HL-60 (cell line): Measurements from ENCODE around the gene UBE2E3.

Experiments used
- DNase-seq, 2 experiments: peaks; one replicate each; pipeline ENCODE4 v3.0.0-alpha.2; 2010 to 2020; ENCODE audit warnings: low read depth in 1 of 2, low spot score in 1 of 2
- H3K27ac ChIP-seq: fragments of 250-450 bp; sonication (Bioruptor Pico); replicated peaks from 2 replicates; pipeline ENCODE4 v1.5.1; 2020; ENCODE audit warnings: mild to moderate bottlenecking, moderate library complexity
- H3K27me3 ChIP-seq: fragments of 250-450 bp; sonication (Bioruptor Pico); 2 replicates; pipeline ENCODE4 v1.5.1; 2021; ENCODE audit warnings: mild to moderate bottlenecking, moderate library complexity; ENCODE audit not compliant: insufficient read depth, poor library complexity, severe bottlenecking
- H3K4me3 ChIP-seq: replicated peaks from 2 replicates; pipeline ENCODE4 v1.5.1; 2011; ENCODE audit warnings: mild to moderate bottlenecking, control low read depth, low read length; ENCODE audit not compliant: insufficient read depth
- GABPA ChIP-seq: IDR thresholded peaks from 2 replicates; pipeline ENCODE4 v1.6.1; 2012; ENCODE audit warnings: low read depth
- POLR2AphosphoS5 ChIP-seq: IDR thresholded peaks from 2 replicates; pipeline ENCODE4 v1.6.1; 2012; ENCODE audit warnings: low read depth
- SPI1 ChIP-seq: IDR thresholded peaks from 2 replicates; pipeline ENCODE4 v1.6.1; 2012; ENCODE audit warnings: low read depth, mild to moderate bottlenecking, borderline replicate concordance
- TF ChIP-seq, protein P1 (sequence below): IDR thresholded peaks from 2 replicates; pipeline ENCODE4 v1.6.1; 2012; ENCODE audit warnings: low read depth; ENCODE audit not compliant: insufficient replicate concordance
- TF ChIP-seq, protein P2 (sequence below): IDR thresholded peaks from one replicate; pipeline ENCODE4 v1.5.1; 2011; ENCODE audit warnings: low read length, control low read depth, inconsistent platforms; ENCODE audit not compliant: insufficient read depth

The UBE2E3 gene

DNA sequence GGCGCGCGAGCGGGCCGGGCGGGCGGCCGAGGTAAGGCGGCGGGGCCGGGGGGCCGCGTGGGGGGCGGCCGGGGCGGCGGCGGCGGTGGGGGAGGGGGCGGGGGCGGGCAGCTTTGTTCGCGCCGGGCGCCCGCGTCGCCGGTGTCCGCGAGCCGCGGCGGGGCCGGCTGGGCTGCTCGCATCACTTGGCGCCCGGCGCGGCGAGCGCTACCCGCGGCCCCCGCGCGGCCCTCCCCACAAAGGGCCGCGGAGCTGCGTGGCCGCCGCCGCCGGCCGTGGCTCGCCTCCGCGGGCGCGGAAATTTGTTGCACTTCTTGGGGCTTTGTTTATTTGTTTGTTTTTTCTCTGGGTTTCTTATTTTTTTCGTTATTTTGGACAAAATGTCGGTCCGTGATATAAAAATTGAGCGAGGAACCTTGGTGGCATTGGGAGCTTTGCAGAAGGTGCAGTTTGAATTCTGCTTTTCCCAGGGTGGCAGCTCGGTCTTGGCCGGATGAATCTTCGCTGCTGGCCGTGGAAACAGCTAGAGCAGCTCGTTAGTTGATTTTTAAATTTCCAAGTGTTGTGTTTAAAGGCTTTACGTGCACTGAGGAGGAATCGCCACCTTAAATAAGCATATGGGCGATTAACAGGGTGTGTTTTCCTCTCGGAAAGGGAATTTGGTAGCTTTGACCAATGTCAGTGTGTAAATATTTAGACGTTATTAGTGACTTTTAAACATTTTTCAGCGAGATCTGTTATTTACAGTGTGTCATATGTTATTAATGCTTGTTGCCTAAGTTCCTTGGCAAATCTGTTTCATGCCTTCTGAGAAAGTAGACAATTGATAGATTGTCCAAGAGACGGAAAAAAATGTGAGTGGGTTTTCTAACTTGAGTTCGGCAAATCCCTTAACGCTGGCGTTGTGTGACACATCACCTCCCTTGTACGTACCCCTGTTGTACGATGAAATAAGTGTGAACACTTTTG is 822 bp downstream of the UBE2E3 start:
- Histone ChIP-seq H3K27me3 (no peaks in the 10 kb centered on the region), H3K4me3 (peak overlapping the region; percentile 63), H3K27ac (peak overlapping the region; percentile 56)
- DNase-seq = peak in 1 of 2 experiments; percentile 36
- TF ChIP-seq, protein P1, sequence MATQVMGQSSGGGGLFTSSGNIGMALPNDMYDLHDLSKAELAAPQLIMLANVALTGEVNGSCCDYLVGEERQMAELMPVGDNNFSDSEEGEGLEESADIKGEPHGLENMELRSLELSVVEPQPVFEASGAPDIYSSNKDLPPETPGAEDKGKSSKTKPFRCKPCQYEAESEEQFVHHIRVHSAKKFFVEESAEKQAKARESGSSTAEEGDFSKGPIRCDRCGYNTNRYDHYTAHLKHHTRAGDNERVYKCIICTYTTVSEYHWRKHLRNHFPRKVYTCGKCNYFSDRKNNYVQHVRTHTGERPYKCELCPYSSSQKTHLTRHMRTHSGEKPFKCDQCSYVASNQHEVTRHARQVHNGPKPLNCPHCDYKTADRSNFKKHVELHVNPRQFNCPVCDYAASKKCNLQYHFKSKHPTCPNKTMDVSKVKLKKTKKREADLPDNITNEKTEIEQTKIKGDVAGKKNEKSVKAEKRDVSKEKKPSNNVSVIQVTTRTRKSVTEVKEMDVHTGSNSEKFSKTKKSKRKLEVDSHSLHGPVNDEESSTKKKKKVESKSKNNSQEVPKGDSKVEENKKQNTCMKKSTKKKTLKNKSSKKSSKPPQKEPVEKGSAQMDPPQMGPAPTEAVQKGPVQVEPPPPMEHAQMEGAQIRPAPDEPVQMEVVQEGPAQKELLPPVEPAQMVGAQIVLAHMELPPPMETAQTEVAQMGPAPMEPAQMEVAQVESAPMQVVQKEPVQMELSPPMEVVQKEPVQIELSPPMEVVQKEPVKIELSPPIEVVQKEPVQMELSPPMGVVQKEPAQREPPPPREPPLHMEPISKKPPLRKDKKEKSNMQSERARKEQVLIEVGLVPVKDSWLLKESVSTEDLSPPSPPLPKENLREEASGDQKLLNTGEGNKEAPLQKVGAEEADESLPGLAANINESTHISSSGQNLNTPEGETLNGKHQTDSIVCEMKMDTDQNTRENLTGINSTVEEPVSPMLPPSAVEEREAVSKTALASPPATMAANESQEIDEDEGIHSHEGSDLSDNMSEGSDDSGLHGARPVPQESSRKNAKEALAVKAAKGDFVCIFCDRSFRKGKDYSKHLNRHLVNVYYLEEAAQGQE = no peak
- TF ChIP-seq, protein P2, sequence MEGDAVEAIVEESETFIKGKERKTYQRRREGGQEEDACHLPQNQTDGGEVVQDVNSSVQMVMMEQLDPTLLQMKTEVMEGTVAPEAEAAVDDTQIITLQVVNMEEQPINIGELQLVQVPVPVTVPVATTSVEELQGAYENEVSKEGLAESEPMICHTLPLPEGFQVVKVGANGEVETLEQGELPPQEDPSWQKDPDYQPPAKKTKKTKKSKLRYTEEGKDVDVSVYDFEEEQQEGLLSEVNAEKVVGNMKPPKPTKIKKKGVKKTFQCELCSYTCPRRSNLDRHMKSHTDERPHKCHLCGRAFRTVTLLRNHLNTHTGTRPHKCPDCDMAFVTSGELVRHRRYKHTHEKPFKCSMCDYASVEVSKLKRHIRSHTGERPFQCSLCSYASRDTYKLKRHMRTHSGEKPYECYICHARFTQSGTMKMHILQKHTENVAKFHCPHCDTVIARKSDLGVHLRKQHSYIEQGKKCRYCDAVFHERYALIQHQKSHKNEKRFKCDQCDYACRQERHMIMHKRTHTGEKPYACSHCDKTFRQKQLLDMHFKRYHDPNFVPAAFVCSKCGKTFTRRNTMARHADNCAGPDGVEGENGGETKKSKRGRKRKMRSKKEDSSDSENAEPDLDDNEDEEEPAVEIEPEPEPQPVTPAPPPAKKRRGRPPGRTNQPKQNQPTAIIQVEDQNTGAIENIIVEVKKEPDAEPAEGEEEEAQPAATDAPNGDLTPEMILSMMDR = no peak
- no peak for TF ChIP-seq POLR2AphosphoS5
- TF ChIP-seq SPI1 = no peak
- no peak for TF ChIP-seq GABPA

DNA sequence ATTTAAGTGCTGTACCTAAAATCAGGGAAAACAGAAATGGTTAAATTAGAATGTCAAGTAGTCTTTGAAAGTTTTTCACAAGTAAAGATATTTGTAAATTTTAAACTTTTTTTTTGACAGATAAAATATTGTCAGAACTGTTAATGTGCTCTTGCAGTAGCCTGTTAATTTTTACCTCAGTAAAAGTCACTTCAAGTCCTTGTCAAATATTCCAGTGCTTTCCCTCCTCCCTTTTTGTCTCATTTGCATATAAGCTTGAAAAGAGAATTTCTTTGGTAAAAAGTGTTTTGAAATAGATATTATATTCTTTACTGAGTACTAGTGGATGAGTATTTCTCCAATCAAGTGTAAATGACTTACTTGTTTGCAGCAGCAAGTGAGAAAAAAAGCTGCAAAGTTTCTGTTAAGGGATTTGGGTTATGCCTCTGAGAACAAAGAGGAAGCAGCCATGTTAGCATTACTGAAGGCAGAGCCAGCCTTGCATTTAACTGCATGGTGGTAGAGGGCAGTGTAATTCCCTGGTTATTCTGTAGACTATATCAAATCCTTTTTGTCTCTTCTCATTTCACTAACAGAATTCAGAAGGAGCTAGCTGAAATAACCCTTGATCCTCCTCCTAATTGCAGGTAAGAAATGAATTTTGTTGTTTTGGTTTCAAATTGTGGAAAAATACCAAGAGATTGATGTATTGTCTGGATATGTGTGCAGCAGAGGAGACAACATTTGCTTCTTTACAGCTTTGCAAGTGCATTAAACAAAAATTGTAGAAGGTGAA is 3.2 kb downstream of the UBE2E3 start:
- Histone ChIP-seq H3K27me3 (no peaks in the 10 kb centered on the region), H3K4me3 (no peak overlapping the region), H3K27ac (peak overlapping the region; percentile 35)
- peak; percentile 22 to 57 for DNase-seq
- TF ChIP-seq POLR2AphosphoS5 (no peak), SPI1 (peak; percentile 43; the same call in 1 of the 2 replicates)
- TF ChIP-seq, protein P2 = peak; percentile 19

DNA sequence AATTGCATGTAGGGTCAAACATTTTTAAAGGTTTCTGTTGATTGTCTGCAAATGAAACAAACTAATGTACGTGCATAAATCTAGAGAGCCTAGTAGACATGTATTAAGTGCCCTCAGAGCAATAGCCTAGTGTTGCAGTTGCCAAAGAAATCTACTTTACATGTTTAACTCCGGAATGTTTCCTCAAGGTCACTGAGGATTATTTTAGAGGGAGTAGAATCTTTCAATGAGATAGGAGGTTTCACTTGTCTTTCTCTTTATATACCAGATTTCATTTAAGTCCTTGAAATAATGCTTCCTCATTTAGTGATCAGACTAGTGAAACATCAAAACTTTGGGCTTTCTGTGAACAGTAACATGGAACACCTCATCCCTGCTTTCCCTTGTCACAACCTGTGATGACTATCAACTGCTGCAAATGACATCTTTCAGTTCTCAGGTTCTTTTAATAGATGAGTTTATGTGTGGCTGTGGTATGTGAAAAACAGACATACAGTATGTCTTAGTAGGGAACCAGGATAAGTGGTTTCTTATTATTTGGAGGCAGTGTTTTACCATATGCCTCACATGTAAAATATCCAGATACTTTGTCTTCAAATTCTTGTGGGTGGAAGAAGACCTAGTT is 5.5 kb downstream of the UBE2E3 start:
- H3K27me3 ChIP-seq = no peaks in the 10 kb centered on the region
- no peak overlapping the region for H3K27ac ChIP-seq
- no peak for TF ChIP-seq GABPA
- no peak overlapping the region for H3K4me3 ChIP-seq
- no peak for DNase-seq

DNA sequence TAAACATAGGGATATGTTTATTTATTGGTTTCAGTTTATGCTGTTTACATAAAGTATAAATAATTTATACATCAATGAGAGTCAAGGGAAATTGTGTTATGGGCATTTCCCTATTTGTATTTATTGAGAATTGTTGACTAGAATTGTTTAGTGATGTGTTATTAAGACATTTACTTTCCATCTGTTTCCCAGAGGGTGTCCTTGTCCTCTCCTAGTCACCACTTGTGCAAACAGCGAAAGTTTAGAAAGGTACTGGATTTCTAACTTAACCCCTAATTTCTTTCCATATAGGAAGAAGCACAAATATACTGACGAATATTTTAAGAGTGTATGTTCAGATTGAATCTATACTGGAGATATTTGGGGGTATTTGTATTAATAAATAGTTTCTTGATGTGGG is 6.7 kb downstream of the UBE2E3 start:
- TF ChIP-seq SPI1 (no peak), GABPA (no peak), POLR2AphosphoS5 (no peak)
- TF ChIP-seq, protein P1 = no peak
- TF ChIP-seq, protein P2 = no peak
- no peaks in the 10 kb centered on the region for H3K27me3 ChIP-seq
- no peak for DNase-seq
- H3K27ac ChIP-seq = no peak overlapping the region
- H3K4me3 ChIP-seq = no peak overlapping the region
